ENCODE measurements around the gene TASP1. TPM values are rescaled to one million over a fixed set of nuclear protein-coding genes. Genes with fewer than 3 reads are reported as not detected.

TASP1 gene
- polyA plus RNA-seq, 1 donor: 6.6 TPM

GRCh38 chr20:13432126-13432525 lies 206.6 kb downstream of the TASP1 start:
- DNase-seq: no peak

GRCh38 chr20:13430346-13431002 lies 208.3 kb downstream of the TASP1 start:
- no peak for DNase-seq

- DNase-seq: no peak
Observed at GRCh38 chr20:13428684-13429083, 210.0 kb downstream of the TASP1 start.

- no peak for DNase-seq
Observed at GRCh38 chr20:13426870-13427269, 211.9 kb downstream of the TASP1 start.

GRCh38 chr20:13425381-13426135 lies 213.2 kb downstream of the TASP1 start:
- DNase-seq: no peak

GRCh38 chr20:13424174-13424833 lies 214.4 kb downstream of the TASP1 start:
- DNase-seq: no peak

- DNase-seq: no peak
Observed at GRCh38 chr20:13423472-13424173, 215.1 kb downstream of the TASP1 start.

GRCh38 chr20:13422637-13423036 lies 216.1 kb downstream of the TASP1 start:
- DNase-seq: no peak

- DNase-seq: no peak
Observed at GRCh38 chr20:13420625-13421024, 218.1 kb downstream of the TASP1 start.

GRCh38 chr20:13419477-13419876 lies 219.3 kb downstream of the TASP1 start:
- no peak for DNase-seq

- no peak for DNase-seq
Observed at GRCh38 chr20:13418263-13419229, 220.2 kb downstream of the TASP1 start.

- no peak for DNase-seq
Observed at GRCh38 chr20:13416531-13416930, 222.2 kb downstream of the TASP1 start.

GRCh38 chr20:13412806-13413445 lies 225.8 kb downstream of the TASP1 start:
- DNase-seq: no peak

- no peak for DNase-seq
Observed at GRCh38 chr20:13404293-13404692, 234.4 kb downstream of the TASP1 start.

- DNase-seq: no peak
Observed at GRCh38 chr20:13403453-13403852, 235.3 kb downstream of the TASP1 start.

GRCh38 chr20:13402986-13403385 lies 235.7 kb downstream of the TASP1 start:
- no peak for DNase-seq

GRCh38 chr20:13402171-13402760 lies 236.5 kb downstream of the TASP1 start:
- DNase-seq: no peak

GRCh38 chr20:13401596-13401995 lies 237.1 kb downstream of the TASP1 start:
- DNase-seq: no peak

- DNase-seq: no peak
Observed at GRCh38 chr20:13400453-13400852, 238.3 kb downstream of the TASP1 start.

GRCh38 chr20:13397300-13397724 lies 241.4 kb downstream of the TASP1 start:
- DNase-seq: no peak

- DNase-seq: no peak
Observed at GRCh38 chr20:13396826-13397225, 241.9 kb downstream of the TASP1 start.

Measured in hindlimb muscle (tissue), 1 donor.